Natural killer cell (primary cell): ENCODE data around the gene TACC2. TPM values are rescaled to one million over a fixed set of nuclear protein-coding genes. Genes with fewer than 3 reads are reported as not detected.

Source experiments
- ATAC-seq, 3 donors: fragments of 150-1000 bp in 2 of 3; fragments of 200-7000 bp in 1 of 3; cut with Tn5 transposase; 1 replicate in 1 of 3; 2 replicates in 2 of 3; pipeline ENCODE4 v1.10.0; 2021; ENCODE audit warnings: mild to moderate bottlenecking in 2 of 3, moderate library complexity in 2 of 3
- DNase-seq, 2 donors: peaks; one replicate each; pipeline versions ENCODE4 v3.0.0 to v3.0.0-alpha.2; 2013 to 2021; ENCODE audit warnings: mixed read lengths in 1 of 2
- H3K27ac ChIP-seq: one replicate; pipeline ENCODE4 v1.5.1; 2013; ENCODE audit warnings: mild to moderate bottlenecking, low read length
- H3K27me3 ChIP-seq: one replicate; pipeline ENCODE4 v1.6.1; 2013; ENCODE audit warnings: low read length; ENCODE audit not compliant: control insufficient read depth, insufficient read depth
- H3K36me3 ChIP-seq: one replicate; pipeline ENCODE4 v1.6.1; 2013; ENCODE audit warnings: low read length; ENCODE audit not compliant: control insufficient read depth, insufficient read depth
- H3K4me1 ChIP-seq: one replicate; pipeline ENCODE4 v1.6.1; 2013; ENCODE audit warnings: low read length; ENCODE audit not compliant: control insufficient read depth, insufficient read depth
- H3K4me3 ChIP-seq: one replicate; pipeline ENCODE4 v1.5.1; 2013; ENCODE audit warnings: low read length
- H3K9me3 ChIP-seq: one replicate; pipeline ENCODE4 v1.6.1; 2013; ENCODE audit warnings: low read length; ENCODE audit not compliant: control insufficient read depth, insufficient read depth
- H3K27ac Mint-ChIP-seq, 2 donors: one replicate each; pipeline ENCODE4 v1.8.0; 2022; ENCODE audit warnings: mild to moderate bottlenecking in 2 of 2, mixed read lengths in 2 of 2, moderate library complexity in 1 of 2
- H3K27me3 Mint-ChIP-seq, 2 donors: one replicate each; pipeline ENCODE4 v1.8.0; 2022; ENCODE audit warnings: low read depth in 2 of 2, mixed read lengths in 2 of 2
- H3K36me3 Mint-ChIP-seq: one replicate; pipeline ENCODE4 v1.8.0; 2022; ENCODE audit warnings: mixed read lengths
- H3K4me1 Mint-ChIP-seq, 2 donors: one replicate each; pipeline ENCODE4 v1.8.0; 2022; ENCODE audit warnings: mixed read lengths in 2 of 2
- H3K4me3 Mint-ChIP-seq: one replicate; pipeline ENCODE4 v1.8.0; 2022; ENCODE audit warnings: mild to moderate bottlenecking, moderate library complexity, mixed read lengths
- H3K9me3 Mint-ChIP-seq, 2 donors: one replicate each; pipeline ENCODE4 v1.8.0; 2022; ENCODE audit warnings: mixed read lengths in 2 of 2
- CTCF ChIP-seq: fragments of 200-600 bp; IDR thresholded peaks from one replicate; pipeline ENCODE4 v1.8.0; 2022; ENCODE audit warnings: antibody characterized with exemption
- WGBS: methylation state at CpG from one replicate; pipeline ENCODE4 v1.1.7; 2013; ENCODE audit warnings: missing lambda C conversion rate; ENCODE audit not compliant: insufficient coverage; 5-methylcytosine and 5-hydroxymethylcytosine counted together
- intact Hi-C: fragments of 100-400 bp; cut with micrococcal nuclease; formaldehyde crosslinking; loops from one replicate; pipeline ENCODE4 v1.14.2; 2022
- total RNA-seq, 4 donors: library from RNA; stranded (reverse); fragments of 120-200 nt in 1 of 4; gene quantifications; one replicate each; pipeline versions ENCODE4 v1.2.3 to v1.2.4, GENCODE V29; 2013 to 2022

TACC2 gene
- total RNA-seq, 3 donors from 2014 or later (not counting 1 experiment from before 2014, with no cell fraction given): not detected

- no peaks in the 10 kb centered on the region for H3K9me3 ChIP-seq
- no peaks in the 10 kb centered on the region for H3K36me3 Mint-ChIP-seq
- no peak overlapping the region for H3K27ac ChIP-seq
- no peak overlapping the region for H3K27ac Mint-ChIP-seq
- no peaks in the 10 kb centered on the region for H3K27me3 ChIP-seq
- WGBS: 79% methylated on average over 12 of the region's 12 CpGs
- H3K4me1 ChIP-seq: no peaks in the 10 kb centered on the region
- intact Hi-C loops: no loop called here
- no peak overlapping the region for H3K4me3 ChIP-seq
- H3K36me3 ChIP-seq: no peaks in the 10 kb centered on the region
- H3K4me1 Mint-ChIP-seq: no peaks in the 10 kb centered on the region
- peaks cover 13 to 16% of the 10 kb centered on the region in 2 donors for H3K27me3 Mint-ChIP-seq
- no peak overlapping the region for H3K4me3 Mint-ChIP-seq
- H3K9me3 Mint-ChIP-seq: no peaks in the 10 kb centered on the region
- no peak for DNase-seq
- ATAC-seq: no peak
- TF ChIP-seq CTCF: no peak
Observed at GRCh38 chr10:122172361-122173008, 183.5 kb downstream of the TACC2 start.

GRCh38 chr10:122173337-122173736 is 184.4 kb downstream of the TACC2 start:
- Mint-ChIP-seq H3K9me3 (no peaks in the 10 kb centered on the region), H3K27ac (no peak overlapping the region), H3K27me3 (peaks cover 13 to 16% of the 10 kb centered on the region in 2 donors), H3K36me3 (no peaks in the 10 kb centered on the region), H3K4me1 (no peaks in the 10 kb centered on the region), H3K4me3 (no peak overlapping the region)
- WGBS: 64% methylated on average over 7 of the region's 7 CpGs
- intact Hi-C loops: no loop called here
- TF ChIP-seq CTCF: no peak
- DNase-seq: no peak
- Histone ChIP-seq H3K27ac (no peak overlapping the region), H3K36me3 (no peaks in the 10 kb centered on the region), H3K27me3 (no peaks in the 10 kb centered on the region), H3K4me1 (no peaks in the 10 kb centered on the region), H3K4me3 (no peak overlapping the region), H3K9me3 (no peaks in the 10 kb centered on the region)
- ATAC-seq: no peak

- ATAC-seq (no peak), DNase-seq (no peak)
- Mint-ChIP-seq H3K9me3 (no peaks in the 10 kb centered on the region), H3K4me1 (no peaks in the 10 kb centered on the region), H3K27me3 (peaks cover 13 to 16% of the 10 kb centered on the region in 2 donors), H3K4me3 (no peak overlapping the region), H3K27ac (no peak overlapping the region), H3K36me3 (no peaks in the 10 kb centered on the region)
- H3K4me1 ChIP-seq: no peaks in the 10 kb centered on the region
- no peak overlapping the region for H3K27ac ChIP-seq
- no peaks in the 10 kb centered on the region for H3K27me3 ChIP-seq
- WGBS: 75% methylated on average over 8 of the region's 8 CpGs
- H3K9me3 ChIP-seq: no peaks in the 10 kb centered on the region
- H3K36me3 ChIP-seq: no peaks in the 10 kb centered on the region
- H3K4me3 ChIP-seq: no peak overlapping the region
- no peak for TF ChIP-seq CTCF
- intact Hi-C loops: no loop called here
Observed at GRCh38 chr10:122173766-122174435, 184.9 kb downstream of the TACC2 start.
